Memory B cell (primary cell): ENCODE data around the gene CLBA1.
A peak's percentile ranks its signal among the peaks of the same experiment; 100 is the strongest.

ENCODE experiments used
- ATAC-seq: fragments of 150-1000 bp; cut with Tn5 transposase; 2 replicates; pipeline ENCODE4 v1.10.0; 2021; ENCODE audit warnings: low read depth, mild to moderate bottlenecking, moderate library complexity
- DNase-seq, 2 donors: peaks; one replicate each; pipeline ENCODE4 v3.0.0; 2022; ENCODE audit warnings: low spot score in 2 of 2
- H3K27ac Mint-ChIP-seq: one replicate; pipeline ENCODE4 v1.8.0; 2022; ENCODE audit warnings: mild to moderate bottlenecking, moderate library complexity, mixed read lengths
- H3K27me3 Mint-ChIP-seq: one replicate; pipeline ENCODE4 v1.8.0; 2022; ENCODE audit warnings: mixed read lengths
- H3K36me3 Mint-ChIP-seq: one replicate; pipeline ENCODE4 v1.8.0; 2022; ENCODE audit warnings: mild to moderate bottlenecking, mixed read lengths
- H3K4me1 Mint-ChIP-seq: one replicate; pipeline ENCODE4 v1.8.0; 2022; ENCODE audit warnings: mixed read lengths
- H3K4me3 Mint-ChIP-seq: one replicate; pipeline ENCODE4 v1.8.0; 2022; ENCODE audit warnings: mild to moderate bottlenecking, moderate library complexity, mixed read lengths
- H3K9me3 Mint-ChIP-seq: one replicate; pipeline ENCODE4 v1.8.0; 2022; ENCODE audit warnings: mixed read lengths

The CLBA1 gene

DNA sequence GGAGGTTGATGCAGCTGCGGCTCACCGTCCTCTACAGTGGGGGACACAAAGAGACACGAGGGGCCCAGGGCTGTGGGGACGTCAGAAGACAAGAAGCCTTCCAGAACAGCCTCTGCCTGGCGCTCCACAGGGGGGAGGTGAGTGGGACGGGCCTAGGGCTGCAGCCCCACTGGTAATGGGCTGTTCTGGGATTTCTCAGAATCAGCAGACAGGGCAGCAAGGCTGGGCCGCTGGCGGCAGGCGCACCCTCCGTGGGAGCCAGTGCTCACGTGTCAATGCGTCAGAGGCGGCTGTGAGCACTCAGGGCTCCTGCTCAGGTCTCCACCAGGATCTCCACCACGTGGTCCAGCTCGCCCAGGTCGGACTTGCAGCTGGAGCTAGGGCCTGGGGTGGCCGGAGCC is 25.3 kb downstream of the CLBA1 start:
- peaks cover 30% of the 10 kb centered on the region for H3K4me1 Mint-ChIP-seq
- no peak for DNase-seq
- no peak for ATAC-seq
- no peaks in the 10 kb centered on the region for H3K9me3 Mint-ChIP-seq
- H3K36me3 Mint-ChIP-seq: no peaks in the 10 kb centered on the region
- no peak overlapping the region for H3K4me3 Mint-ChIP-seq
- no peaks in the 10 kb centered on the region for H3K27me3 Mint-ChIP-seq
- H3K27ac Mint-ChIP-seq: no peak overlapping the region

- Mint-ChIP-seq H3K9me3 (no peaks in the 10 kb centered on the region), H3K27ac (no peak overlapping the region), H3K4me3 (no peak overlapping the region), H3K36me3 (peaks cover 2% of the 10 kb centered on the region), H3K27me3 (no peaks in the 10 kb centered on the region), H3K4me1 (peaks cover 36% of the 10 kb centered on the region)
- DNase-seq (no peak), ATAC-seq (no peak)
Observed at GRCh38 chr14:105011312-105011990, 25.9 kb downstream of the CLBA1 start.

DNA sequence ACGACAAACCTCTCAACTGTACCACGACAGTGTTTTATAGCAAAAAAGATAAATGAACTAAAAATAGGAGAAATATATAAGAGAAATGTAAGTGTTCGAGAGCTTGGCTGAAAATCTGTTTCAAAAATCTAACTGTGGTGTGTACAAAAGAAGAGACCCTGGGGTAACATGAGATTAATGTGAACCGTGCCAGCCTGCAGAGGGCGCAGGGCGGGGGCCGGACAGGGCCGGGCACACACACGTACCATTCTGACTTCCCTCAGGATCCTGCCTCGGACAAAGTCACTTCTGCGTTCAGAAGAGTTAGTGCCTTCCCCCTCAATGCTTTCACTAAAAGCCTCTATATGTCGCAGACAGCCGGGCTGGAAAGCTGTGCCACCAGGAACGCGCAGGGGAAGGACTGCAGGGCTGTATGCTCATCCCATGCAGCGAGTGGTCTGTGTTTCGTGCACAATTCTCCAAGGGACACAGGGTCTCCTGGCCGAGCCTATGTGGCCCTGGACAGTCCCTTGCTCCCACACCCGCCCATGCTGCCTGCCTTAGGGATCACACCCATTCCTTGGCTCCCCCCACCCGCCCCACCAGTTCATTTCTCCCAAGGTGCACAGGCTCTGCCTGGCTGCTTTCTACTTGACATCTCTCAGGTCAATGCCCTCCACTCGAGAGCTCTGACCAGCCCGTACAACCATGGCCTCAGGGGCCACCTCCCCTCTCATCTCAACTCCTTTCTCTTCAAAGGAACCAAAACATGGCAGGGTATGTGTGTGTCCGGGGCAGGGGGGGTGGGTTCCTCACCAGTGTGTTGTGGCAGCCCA is 26.8 kb downstream of the CLBA1 start:
- ATAC-seq (peak; percentile 70), DNase-seq (peak in 1 of 2 donors; percentile 21)
- no peak overlapping the region for H3K27ac Mint-ChIP-seq
- no peaks in the 10 kb centered on the region for H3K9me3 Mint-ChIP-seq
- H3K27me3 Mint-ChIP-seq: no peaks in the 10 kb centered on the region
- no peak overlapping the region for H3K4me3 Mint-ChIP-seq
- peaks cover 5% of the 10 kb centered on the region for H3K36me3 Mint-ChIP-seq
- H3K4me1 Mint-ChIP-seq: peaks cover 40% of the 10 kb centered on the region

DNA sequence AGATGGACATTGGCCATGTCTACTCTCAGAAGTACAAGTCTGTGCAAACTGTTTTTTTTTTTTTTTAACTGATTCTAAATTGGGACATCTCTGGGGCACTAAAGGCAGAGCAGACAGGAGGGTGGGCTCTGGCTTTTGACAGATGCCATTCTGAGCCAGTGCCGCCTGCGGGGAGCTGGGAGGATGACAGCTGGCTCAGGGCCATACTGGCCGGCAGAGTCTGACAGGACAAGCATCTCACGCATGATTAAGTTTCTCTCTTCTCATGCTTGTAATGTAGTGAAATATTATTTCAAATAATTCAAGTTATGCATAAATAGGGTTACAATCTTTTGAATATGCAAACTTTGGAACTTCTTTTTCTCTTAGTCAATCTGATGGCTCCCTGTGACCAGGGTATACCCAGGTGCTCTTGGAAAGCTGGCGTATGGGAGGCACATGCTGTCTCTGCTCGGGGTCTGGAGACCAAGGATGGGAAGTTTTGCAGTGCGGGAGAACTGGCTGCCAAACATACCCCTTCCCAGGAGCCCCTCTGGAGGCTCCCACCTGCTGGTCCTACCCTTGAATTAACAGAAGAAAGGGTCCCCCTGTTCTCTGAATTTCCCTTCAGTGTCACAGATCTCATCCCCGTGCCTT is 27.7 kb downstream of the CLBA1 start:
- no peak overlapping the region for H3K4me3 Mint-ChIP-seq
- no peak overlapping the region for H3K27ac Mint-ChIP-seq
- ATAC-seq (peak; percentile 41), DNase-seq (no peak)
- H3K36me3 Mint-ChIP-seq: peaks cover 5% of the 10 kb centered on the region
- H3K4me1 Mint-ChIP-seq: peaks cover 43% of the 10 kb centered on the region
- H3K9me3 Mint-ChIP-seq: no peaks in the 10 kb centered on the region
- no peaks in the 10 kb centered on the region for H3K27me3 Mint-ChIP-seq

DNA sequence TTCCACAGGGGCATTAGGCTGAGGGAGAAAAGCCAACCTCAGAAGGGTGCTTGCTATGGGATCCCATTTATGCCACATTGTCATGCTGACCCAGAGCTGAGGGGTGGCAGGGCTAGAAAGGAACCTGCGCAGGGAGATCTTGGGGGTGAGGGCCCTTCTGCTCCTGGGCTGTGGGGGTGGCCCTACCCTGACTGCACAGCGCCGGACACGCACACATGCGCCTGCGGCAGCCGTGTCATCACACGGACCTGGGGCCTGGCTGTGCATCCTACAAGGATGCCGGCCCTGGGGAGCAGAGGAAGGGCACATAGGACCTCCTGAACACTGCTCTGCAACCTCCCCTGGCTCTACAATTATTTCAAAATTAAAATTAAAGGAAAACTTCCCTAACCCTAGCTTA is 28.4 kb downstream of the CLBA1 start:
- DNase-seq: no peak
- ATAC-seq: no peak
- H3K4me3 Mint-ChIP-seq: no peak overlapping the region
- peaks cover 5% of the 10 kb centered on the region for H3K36me3 Mint-ChIP-seq
- peaks cover 45% of the 10 kb centered on the region for H3K4me1 Mint-ChIP-seq
- H3K27ac Mint-ChIP-seq: no peak overlapping the region
- H3K9me3 Mint-ChIP-seq: no peaks in the 10 kb centered on the region
- H3K27me3 Mint-ChIP-seq: no peaks in the 10 kb centered on the region

GRCh38 chr14:105014631-105015030 is 29.0 kb downstream of the CLBA1 start:
- no peak for ATAC-seq
- no peak for DNase-seq
- H3K4me3 Mint-ChIP-seq: no peak overlapping the region
- H3K27me3 Mint-ChIP-seq: no peaks in the 10 kb centered on the region
- H3K9me3 Mint-ChIP-seq: no peaks in the 10 kb centered on the region
- H3K36me3 Mint-ChIP-seq: peaks cover 5% of the 10 kb centered on the region
- H3K4me1 Mint-ChIP-seq: peaks cover 46% of the 10 kb centered on the region
- peak overlapping the region; percentile 74 for H3K27ac Mint-ChIP-seq

- peaks cover 5% of the 10 kb centered on the region for H3K36me3 Mint-ChIP-seq
- H3K4me1 Mint-ChIP-seq: peaks cover 46% of the 10 kb centered on the region
- H3K4me3 Mint-ChIP-seq: no peak overlapping the region
- H3K9me3 Mint-ChIP-seq: no peaks in the 10 kb centered on the region
- ATAC-seq (no peak), DNase-seq (no peak)
- H3K27me3 Mint-ChIP-seq: no peaks in the 10 kb centered on the region
- no peak overlapping the region for H3K27ac Mint-ChIP-seq
Observed at GRCh38 chr14:105015242-105015641, 29.7 kb downstream of the CLBA1 start.

DNA sequence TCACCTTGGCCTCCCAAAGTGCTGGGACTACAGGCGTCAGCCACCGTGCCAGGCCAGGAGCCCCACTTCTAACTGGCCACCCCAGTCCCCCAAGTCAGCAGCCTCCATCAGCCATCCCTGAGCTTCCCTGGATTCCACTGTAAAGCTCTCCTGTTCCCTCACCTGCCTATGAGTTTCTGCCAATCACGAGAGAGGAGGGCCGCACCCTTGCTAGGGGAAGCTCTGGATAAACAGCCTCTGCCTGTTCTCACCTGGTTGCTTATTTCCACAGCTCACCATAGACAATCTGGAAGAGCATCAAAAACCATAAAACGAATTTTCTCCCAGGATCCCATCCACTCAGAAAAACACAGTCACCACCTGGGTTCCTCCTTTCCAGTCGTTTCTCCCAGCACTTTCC is 30.3 kb downstream of the CLBA1 start:
- no peaks in the 10 kb centered on the region for H3K27me3 Mint-ChIP-seq
- DNase-seq (no peak), ATAC-seq (no peak)
- no peaks in the 10 kb centered on the region for H3K9me3 Mint-ChIP-seq
- H3K27ac Mint-ChIP-seq: peak overlapping the region; percentile 80
- peaks cover 5% of the 10 kb centered on the region for H3K36me3 Mint-ChIP-seq
- peak overlapping the region; percentile 27 for H3K4me3 Mint-ChIP-seq
- peaks cover 46% of the 10 kb centered on the region for H3K4me1 Mint-ChIP-seq

- ATAC-seq: no peak
- no peaks in the 10 kb centered on the region for H3K27me3 Mint-ChIP-seq
- H3K36me3 Mint-ChIP-seq: peaks cover 5% of the 10 kb centered on the region
- no peak for DNase-seq
- peak overlapping the region; percentile 88 for H3K4me3 Mint-ChIP-seq
- H3K27ac Mint-ChIP-seq: no peak overlapping the region
- H3K4me1 Mint-ChIP-seq: peaks cover 39% of the 10 kb centered on the region
- H3K9me3 Mint-ChIP-seq: no peaks in the 10 kb centered on the region
Observed at GRCh38 chr14:105018414-105018813, 32.8 kb downstream of the CLBA1 start.

GRCh38 chr14:105019861-105020814 is 34.5 kb downstream of the CLBA1 start:
- H3K36me3 Mint-ChIP-seq: peaks cover 5% of the 10 kb centered on the region
- DNase-seq: peak; percentile 54 to 60
- peak; percentile 26 for ATAC-seq
- no peaks in the 10 kb centered on the region for H3K27me3 Mint-ChIP-seq
- peak overlapping the region; percentile 80 for H3K27ac Mint-ChIP-seq
- H3K4me3 Mint-ChIP-seq: peak overlapping the region; percentile 88
- peaks cover 28% of the 10 kb centered on the region for H3K4me1 Mint-ChIP-seq
- H3K9me3 Mint-ChIP-seq: no peaks in the 10 kb centered on the region

- Mint-ChIP-seq H3K27ac (peak within 1 kb of the TSS; percentile 80), H3K27me3 (no peaks in the 10 kb centered on the region), H3K36me3 (peaks cover 5% of the 10 kb centered on the region), H3K4me1 (peaks cover 28% of the 10 kb centered on the region), H3K4me3 (peak within 1 kb of the TSS; percentile 88), H3K9me3 (no peaks in the 10 kb centered on the region)
- DNase-seq: peak; percentile 95 to 97
- peak; percentile 76 for ATAC-seq
Observed at GRCh38 chr14:105020815-105021655, 35.4 kb downstream of the CLBA1 start, which contains the start of gene CDCA4. Gene CDCA4, minus strand, starts transcription at chr14:105021083. Its CDS starts 9,154 bp downstream, at chr14:105011929.

DNA sequence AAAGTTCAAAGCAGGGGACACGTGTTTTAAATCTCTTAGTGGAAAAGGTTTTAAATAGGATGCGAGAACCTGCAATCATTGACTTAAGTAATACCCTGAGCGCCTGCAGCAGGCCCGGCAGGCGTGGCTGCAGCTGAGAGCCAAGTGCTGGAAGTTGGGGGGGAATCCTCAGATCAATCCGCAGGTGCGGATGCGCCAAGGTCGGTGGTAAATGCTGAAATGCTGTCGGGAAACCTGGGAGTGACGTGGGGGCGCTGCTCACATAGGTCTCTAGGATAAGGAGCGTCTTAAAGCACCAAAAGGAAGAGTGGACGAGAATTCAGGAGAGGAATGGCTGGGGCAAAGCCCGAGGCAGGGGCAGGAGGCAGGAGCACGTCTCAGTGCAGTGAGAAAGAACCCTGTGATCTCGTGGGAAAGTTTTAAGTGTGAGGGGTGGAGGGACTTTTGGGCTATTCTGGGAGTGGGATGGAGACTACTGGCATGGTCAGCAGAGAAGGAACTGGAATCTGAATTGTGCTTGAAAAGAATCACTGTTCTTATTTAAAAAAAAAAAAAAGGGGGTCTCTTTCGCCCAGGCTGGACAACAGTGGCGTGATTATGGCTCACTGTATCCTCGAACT is 36.2 kb downstream of the CLBA1 start:
- H3K27ac Mint-ChIP-seq: peak overlapping the region; percentile 65

More for the DNA sequence above, 36.2 kb downstream of the CLBA1 start:
- ATAC-seq: no peak
- no peak for DNase-seq
- peaks cover 23% of the 10 kb centered on the region for H3K4me1 Mint-ChIP-seq
- peak overlapping the region; percentile 86 for H3K4me3 Mint-ChIP-seq
- H3K36me3 Mint-ChIP-seq: peaks cover under 1% of the 10 kb centered on the region
- no peaks in the 10 kb centered on the region for H3K9me3 Mint-ChIP-seq
- peaks cover under 1% of the 10 kb centered on the region for H3K27me3 Mint-ChIP-seq
